Hippocampal formation (tissue), 2 donors: ENCODE measurements around the gene TOR1AIP1.
"Not testable (repeated sequence)": the region's sequence is repeated elsewhere in the genome, so short reads cannot be mapped to it uniquely, and the experiment has no call there.

Source experiments
- DNase-seq, 2 donors: peaks; one replicate each; lab custom pipeline; 2025; lab: John Stamatoyannopoulos, UW

Gene TOR1AIP1, protein sequence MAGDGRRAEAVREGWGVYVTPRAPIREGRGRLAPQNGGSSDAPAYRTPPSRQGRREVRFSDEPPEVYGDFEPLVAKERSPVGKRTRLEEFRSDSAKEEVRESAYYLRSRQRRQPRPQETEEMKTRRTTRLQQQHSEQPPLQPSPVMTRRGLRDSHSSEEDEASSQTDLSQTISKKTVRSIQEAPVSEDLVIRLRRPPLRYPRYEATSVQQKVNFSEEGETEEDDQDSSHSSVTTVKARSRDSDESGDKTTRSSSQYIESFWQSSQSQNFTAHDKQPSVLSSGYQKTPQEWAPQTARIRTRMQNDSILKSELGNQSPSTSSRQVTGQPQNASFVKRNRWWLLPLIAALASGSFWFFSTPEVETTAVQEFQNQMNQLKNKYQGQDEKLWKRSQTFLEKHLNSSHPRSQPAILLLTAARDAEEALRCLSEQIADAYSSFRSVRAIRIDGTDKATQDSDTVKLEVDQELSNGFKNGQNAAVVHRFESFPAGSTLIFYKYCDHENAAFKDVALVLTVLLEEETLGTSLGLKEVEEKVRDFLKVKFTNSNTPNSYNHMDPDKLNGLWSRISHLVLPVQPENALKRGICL

DNA sequence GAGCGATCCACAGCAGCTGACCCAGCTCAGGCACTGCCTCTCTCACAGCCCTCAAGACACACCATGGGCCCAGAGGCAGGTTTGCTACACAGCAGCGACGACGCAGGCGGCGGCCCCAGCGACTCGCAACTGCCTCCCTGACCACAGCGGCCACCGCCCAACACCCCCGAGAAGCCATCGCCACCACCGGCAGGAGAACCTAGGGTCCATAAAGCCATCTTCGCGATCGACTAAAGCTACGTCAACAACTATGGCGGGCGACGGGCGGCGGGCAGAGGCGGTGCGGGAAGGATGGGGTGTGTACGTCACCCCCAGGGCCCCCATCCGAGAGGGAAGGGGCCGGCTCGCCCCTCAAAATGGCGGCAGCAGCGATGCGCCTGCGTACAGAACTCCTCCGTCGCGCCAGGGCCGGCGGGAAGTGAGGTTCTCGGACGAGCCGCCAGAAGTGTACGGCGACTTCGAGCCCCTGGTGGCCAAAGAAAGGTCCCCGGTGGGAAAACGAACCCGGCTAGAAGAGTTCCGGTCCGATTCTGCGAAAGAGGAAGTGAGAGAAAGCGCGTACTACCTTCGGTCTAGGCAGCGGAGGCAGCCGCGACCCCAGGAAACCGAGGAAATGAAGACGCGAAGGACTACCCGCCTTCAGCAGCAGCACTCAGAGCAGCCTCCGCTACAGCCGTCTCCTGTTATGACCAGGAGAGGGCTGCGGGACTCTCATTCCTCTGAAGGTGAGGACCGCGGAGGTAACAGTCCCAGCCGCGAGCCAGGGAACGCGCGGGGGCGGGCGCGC, at the start of gene TOR1AIP1:
Gene TOR1AIP1 (plus strand): TSS at position 33 of the 787 bp plus-strand sequence. CDS start 218 bp downstream, at position 251.
- peak; percentile 97 for DNase-seq

DNA sequence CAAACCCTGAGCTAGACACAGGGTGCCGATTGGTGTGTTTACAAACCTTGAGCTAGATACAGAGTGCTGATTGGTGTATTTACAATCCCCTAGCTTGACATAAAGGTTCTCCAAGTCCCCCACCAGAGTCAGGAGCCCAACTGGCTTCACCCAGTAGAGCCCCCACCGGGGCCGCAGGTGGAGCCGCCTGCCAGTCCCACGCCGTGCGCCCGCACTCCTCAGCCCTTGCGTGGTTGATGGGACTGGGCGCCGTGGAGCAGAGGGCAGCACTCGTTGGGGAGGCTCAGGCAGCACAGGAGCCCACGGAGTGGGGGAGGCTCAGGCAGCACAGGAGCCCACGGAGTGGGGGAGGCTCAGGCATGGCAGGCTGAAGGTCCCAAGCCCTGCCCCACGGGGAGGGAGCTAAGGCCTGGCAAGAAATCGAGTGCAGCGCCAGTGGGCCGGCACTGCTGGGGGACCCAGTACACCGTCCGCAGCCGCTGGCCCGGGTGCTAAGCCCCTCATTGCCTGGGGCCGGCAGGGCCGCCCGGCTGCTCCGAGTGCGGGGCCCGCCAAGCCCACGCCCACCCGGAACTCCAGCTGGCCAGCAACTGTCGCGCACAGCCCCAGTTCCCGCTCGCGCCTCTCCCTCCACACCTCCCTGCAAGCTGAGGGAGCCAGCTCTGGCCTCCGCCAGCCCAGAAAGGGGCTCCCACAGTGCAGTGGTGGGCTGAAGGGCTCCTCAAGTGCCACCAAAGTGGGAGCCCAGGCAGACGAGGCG, 45.2 kb upstream of the TOR1AIP1 start:
- DNase-seq = not testable (repeated sequence)

DNA sequence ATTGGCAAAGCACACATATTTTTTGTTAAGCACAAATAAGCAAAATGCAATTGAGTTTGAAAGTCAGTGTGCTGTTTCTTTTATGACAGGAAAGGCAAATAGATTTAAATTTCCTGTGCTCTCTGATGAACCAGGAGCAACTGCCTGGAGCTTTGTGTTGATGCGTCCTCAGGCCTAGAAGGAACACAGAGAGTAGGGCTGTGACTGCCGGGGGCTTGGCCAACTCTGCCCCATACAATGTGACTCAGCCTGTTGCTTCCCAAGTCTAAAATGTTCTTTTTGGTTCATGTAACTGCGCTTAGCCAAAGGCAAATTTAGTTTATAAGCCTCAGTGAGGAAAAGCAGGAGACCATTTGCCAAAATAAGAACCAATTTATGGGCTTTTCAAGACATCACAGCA, 42.0 kb upstream of the TOR1AIP1 start:
- DNase-seq = no peak

DNA sequence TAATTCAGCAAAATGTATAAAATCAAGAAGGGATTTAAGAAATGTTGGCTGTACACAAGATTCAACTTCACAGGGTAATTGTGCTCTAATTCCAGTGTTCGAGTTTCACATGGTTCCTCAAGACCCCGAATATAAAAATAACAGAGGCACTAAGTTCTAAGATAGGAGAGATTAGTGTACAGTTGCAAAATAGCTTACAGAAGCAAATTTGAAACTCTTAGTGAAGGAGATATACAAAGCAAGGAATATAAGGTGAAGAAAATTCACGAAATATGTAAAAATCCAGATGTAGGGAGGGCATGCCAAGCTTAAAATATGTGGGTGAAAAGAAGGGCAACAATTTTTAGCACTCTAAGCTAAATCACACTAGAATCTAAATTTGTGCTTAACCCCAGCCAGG, 33.9 kb upstream of the TOR1AIP1 start:
- DNase-seq = no peak

DNA sequence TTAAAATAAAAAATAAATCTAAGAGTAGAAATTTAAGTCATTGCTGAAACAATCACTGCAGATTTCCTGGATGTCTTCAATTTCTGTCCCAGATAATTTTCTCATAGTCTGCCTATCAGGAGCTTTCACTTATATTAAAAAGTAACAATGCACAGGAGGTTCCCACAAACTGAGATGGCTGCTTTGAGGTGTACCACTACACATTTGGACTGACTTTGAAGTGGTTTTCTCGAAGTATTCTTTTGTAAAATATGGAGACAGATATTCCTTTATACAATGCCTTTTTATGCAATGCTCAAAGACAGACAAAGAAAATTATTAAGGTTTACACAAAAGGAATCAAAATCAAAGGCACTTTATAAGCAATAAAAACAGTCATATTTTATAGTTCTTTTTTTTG, 29.0 kb upstream of the TOR1AIP1 start:
- DNase-seq = no peak

DNA sequence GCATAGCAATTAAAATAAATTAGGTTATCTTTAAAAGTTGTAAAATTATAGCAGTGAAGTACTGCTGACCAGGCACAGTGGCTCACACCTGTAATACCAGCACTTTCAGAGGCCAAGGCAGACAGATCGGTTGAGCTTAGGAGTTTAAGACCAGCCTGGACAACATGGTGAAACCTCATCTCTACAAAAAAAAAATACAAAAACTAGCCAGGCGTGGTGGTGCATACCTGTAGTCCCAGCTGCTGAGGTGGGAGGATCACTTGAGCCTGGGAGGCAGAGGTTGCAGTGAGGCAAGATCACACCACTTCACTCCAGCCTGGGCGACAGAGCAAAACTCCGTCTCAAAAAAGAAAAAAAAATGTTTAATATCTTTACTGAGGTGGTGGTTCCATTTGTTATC, 26.3 kb upstream of the TOR1AIP1 start:
- DNase-seq = not testable (repeated sequence)

DNA sequence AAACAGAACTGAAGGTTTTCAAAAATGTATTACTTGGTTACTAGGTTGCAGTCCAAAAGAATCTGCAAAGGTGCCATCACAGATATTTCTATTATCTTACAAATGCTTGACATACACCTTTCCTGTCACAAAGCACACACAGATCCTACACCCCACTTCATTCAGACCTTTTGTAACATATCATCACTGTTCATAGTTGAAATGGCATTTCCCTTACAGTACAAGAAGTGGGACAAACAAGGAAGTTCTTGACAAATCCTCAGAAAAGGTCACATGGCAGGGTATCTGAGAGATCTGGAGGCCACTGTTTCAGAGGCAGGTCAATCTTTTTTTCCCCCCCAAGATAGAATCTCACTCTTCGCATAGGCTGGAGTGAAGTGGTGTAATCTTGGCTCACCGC, 25.8 kb upstream of the TOR1AIP1 start:
- no peak for DNase-seq

DNA sequence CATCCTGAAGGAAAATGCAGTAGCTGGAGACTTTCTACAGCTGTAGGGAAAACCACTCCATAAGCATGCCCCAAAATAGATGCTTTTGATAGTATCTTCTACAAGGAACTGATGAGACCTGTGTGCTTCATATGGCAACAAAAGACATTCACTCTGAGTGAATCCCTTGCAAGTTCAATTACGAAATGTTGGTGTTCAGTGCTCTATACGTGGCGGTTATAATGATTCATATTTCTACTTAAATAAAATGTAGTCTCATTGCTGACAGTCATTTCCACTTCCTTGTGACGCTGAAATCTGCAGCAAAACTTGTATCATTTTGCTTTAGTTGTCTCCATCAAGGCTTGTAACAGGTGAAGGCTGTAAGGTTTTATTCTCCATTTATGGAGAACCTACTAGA, 25.1 kb upstream of the TOR1AIP1 start:
- DNase-seq = no peak

DNA sequence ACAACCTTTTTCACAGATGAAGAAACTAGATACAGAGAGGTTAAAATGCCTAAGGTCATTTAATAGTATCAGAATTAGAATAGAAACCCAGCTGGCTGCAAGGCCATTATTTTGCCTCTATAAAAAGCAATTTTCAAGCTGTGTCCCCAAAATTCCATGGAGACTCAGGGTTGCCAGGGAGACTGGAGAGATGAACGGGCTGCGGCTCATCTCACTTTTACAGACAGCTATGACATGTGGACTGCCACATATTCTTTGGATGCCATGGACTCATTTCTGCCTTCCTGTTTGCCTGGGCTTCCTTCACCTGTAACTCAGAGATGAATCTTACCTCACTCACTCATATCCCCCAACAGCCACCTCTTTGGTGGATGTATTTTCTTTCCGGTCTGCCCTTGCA, 21.4 kb upstream of the TOR1AIP1 start:
- DNase-seq = no peak

DNA sequence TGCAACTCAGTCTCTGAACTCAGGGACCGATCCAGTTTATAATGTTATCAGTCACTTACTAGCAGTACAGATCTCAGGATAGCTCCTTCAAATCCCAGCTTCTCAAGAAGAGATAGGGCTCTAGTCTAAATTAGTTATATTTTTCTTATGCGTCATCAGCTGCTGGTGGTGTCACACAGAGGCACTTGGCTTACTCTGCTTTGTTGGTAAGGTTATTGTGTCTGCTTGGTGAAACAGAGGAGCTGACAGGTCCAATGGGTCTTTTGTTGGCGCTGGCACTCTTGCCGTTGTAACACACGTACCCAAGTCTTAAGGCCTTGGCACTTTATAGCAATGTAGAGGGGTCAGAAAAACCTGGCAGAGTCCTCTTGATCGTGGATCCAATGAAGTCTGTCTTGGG, 16.7 kb upstream of the TOR1AIP1 start:
- DNase-seq = no peak

DNA sequence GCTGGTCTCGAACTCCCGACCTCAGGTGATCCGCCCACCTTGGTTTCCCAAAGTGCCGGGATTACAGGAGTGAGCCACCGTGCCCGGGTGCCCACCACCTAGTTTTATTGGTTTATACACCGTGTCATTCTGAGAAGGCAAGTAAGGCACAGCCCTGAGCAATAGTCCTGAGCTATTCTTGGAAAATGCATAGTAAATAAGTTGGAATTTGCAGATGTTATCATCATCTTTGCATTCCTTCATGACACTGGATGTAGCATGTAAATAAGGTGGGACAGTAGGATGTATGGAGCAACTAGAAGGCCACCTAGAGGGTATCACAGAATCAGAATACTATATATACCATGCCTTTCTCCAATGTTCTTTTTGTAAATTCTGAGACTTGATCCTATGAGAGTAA, 15.5 kb upstream of the TOR1AIP1 start:
- no peak for DNase-seq

DNA sequence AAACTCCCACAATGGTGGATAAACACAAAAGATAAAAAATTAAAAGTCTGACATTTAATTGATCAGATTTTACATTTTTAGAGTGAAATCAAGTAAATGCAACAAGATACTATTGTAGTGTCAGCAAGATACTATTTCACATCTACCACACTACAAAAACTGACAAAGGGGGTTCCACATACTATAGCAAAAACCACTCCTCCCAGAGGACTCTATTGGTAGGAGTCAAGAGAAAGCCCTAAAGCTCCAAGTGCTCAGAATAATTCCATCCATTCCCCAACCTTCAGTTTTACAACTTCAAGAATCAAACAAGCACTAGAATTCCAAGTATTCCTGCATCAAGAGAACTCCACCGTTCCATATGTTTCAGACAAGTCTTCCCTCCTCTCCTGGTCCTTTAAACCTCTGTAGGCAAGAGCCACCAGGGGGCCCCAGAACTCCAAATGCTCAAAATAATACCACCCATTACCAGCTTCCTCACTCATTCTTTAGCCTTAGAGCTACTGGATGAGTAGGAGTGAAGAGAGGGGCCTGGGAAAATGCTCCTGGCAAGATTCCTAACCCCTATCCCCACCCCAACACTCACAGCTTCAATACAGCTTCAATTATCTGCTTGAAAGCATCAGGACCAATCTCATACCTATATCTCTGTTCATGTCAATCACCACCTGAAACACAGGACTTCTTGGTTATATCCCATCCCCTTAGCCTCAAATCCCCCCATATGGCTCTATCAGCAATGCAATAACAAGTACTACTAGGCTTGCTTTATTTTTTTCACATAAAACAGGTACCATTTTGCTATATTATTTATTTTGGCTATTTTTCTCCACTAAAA, 14.4 kb upstream of the TOR1AIP1 start:
- DNase-seq = no peak

DNA sequence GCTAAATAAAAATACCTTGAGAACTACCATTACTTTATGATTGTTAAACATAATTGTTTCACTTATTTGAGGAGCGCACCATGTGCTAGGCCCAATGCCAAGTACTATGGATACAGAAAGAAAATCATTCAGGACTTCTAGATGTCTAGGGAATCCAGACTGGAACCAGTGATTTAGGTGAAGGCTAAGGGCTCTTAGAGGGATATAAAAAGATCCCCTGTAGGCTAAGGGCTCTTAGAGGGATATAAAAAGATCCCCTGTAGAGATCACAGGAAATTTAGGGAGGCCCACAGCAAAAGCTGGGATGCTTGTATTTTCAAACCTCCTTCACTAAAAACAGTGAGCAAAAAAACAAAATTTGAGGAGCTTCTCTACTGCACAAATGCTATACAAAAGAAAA, 11.2 kb upstream of the TOR1AIP1 start:
- no peak for DNase-seq

DNA sequence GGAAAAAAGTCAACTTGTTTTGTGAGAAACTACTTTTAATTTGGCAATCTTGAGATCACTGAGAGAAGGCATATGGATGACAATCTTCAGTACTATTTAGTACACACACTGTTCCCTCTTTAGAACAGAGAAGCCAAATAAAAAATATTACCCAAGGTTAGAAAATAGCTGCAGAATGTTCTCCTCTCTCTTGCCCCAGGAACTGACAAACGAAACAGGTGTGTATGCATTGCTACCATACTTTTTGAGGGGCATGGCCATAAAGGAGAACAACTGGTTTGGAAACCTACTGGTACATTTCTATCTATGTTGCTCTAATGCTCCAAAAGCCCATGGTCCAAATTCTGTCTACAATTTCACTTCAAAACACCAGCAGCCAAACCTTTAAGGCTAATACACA, 10.1 kb upstream of the TOR1AIP1 start:
- DNase-seq = no peak

DNA sequence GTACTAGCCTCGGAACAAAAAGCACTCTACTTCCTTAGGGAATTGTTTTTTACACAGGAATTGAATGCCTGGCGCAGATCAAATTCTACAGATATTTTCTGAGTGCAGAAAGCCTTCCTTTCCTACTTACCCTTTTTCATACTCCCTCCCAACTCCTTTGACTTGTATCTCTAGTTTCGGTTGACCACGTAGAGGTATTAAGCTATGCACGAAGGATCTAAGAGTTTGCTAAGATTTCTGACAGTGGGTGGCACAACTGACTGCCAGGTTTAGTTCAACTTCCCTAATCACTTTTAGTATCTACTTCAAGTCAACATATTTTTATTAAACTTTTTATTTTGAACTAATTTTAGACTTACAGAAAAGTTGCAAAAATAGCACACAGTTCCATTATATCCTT, 9.5 kb upstream of the TOR1AIP1 start:
- no peak for DNase-seq

DNA sequence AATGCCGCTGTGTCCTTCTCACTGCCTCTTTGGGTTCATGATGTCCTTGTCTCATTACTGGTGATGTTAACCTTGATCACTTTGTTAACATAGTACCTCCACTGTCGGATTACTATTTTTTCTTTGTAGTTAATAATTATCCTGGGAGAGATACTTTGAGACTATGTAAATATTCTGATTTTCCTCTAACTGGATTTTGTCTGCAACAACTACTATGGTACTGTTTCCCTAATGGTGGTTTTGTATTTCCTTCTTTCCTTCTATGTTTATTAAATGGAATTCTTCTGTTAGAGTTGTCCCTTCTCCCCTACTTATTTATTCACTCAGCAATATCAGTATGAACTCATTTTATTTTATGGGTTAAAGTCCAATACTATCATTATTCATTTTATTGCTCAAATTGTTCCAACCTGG, 8.6 kb upstream of the TOR1AIP1 start:
- DNase-seq = no peak

DNA sequence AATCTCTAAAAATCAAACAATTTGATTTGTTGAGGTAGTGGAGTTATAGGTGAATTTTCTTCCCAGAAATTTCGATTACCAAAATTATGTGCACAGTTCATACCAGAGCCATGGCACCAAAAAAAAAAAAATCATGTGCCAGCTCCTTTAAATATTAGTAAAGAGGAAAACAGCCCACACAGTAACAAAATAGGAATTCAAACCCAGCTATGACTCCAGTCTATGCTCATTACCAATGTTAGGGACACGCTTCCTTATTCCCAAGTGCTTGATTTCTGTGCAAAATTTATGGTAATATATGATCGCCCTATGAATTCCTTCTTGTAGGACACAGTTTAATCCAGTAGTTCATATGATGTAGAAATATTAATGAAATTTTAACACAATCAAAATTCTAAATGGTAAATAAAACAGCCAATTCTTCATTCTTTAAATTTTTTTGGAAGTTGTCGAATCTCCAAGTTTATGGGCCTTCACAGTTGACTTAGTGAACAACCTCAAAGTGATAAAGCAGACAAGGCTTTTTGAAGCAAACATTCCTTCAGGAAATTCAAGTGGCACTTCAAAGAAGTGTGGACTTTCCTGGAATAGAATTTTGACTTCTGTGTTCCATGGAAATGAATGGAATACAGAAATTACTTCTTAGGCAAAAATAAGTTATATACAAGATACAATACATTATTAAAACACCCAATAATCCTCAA, 6.3 kb upstream of the TOR1AIP1 start:
- DNase-seq = no peak

DNA sequence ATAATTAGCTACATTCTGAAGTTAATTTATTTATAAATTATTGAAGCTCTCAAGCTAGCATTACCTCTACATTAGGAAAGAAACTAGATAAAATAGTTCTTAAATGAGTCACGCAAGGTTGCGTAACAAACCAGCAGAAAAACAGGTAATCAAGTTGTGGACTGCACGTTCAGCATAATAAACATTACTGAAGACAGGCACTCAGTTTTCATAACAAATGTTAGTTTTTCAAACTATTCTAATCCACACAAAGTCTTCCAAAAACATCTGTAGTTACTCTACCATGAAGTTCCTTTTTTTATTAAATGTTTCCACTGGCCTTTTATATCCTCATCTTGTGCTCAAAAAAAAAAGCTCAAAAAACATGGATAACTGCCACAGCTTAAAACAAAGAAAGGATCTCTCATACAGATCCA, 5.8 kb upstream of the TOR1AIP1 start:
- no peak for DNase-seq

DNA sequence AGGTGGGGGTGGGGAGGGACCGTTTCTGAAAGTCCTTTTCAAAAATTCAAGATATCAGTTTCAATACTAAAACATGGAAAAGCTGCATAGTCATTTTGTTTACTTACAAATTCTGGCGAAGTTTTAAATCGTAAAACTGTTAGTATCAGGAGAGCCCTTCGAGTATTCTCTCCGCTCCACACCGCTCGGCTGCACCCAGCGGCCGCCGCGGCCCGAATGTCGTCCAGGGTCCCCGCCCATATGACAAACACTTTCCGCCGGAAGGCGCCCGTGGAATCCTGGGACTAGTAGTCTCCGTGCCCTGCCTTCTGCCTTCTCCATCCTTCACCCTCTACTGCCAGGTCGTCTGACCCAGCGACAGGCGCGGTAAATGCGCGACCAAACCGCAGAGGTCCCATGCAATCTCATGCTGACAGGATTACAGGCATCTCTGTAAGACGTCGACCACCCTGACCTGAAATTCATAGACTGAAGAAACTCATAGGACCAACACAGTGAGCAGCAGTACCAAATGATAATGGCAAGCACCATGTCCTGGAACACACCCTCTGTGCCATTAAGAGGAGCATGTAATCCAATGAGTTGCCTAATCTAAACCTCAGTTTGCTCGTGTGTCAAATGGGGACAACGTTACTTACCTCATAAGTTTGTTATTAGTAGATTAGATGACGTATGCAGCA, 4.4 kb upstream of the TOR1AIP1 start, which contains the start of gene TOR1AIP2:
Gene TOR1AIP2 (minus strand): TSS at position 218 of the 680 bp plus-strand sequence. CDS start 25,138 bp downstream, outside the sequence.
- peak; percentile 88 to 89 for DNase-seq

DNA sequence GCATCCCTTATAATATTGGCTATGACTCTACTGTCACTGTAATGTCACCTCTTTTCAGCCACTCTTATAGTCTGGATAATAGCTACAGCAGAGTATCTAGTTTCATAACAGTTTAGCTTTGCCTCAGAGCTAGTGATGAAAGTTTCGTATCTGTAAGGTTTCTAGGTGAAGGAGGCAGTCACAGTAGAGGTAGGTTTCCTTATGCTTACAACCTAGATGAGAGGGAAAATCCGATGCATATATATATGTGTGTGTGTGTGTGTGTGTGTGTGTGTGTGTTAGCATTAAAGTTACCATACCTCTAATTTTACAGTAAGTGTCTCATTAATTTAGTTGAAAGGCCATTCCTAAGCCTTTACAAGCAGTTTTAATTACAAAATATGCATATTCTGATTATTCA, 2.3 kb upstream of the TOR1AIP1 start:
- DNase-seq = no peak
